Panc1 (cell line): ENCODE measurements around the gene NFYC. TPM values are rescaled to one million over a fixed set of nuclear protein-coding genes. Genes with fewer than 3 reads are reported as not detected.

Experiments used
- ATAC-seq: fragments of 200-7000 bp; cut with Tn5 transposase; 2 replicates; pipeline ENCODE4 v1.9.1; 2020; ENCODE audit warnings: mild to moderate bottlenecking, moderate library complexity
- BruUV-seq: library from RNA; stranded (reverse); fragments of 400-500 nt; replicated peaks from 2 replicates; lab custom pipeline; 2021; lab: Mats Ljungman, UMichigan
- CTCF ChIA-PET: fragments of 300-600 bp; sonication (Branson Sonifier 250); formaldehyde crosslinking; loops from one replicate; lab custom pipeline; 2022; ENCODE audit warnings: antibody characterized with exemption; lab: Charles Lee
- POLR2A ChIA-PET: fragments of 300-600 bp; sonication (Branson Sonifier 250); formaldehyde crosslinking; loops from one replicate; lab custom pipeline; 2022; ENCODE audit warnings: antibody characterized with exemption; lab: Charles Lee
- DNase-seq: peaks from one replicate; pipeline ENCODE4 v3.0.0-alpha.2; 2010; ENCODE audit warnings: low read depth, low spot score
- H3K27ac ChIP-seq: 2 replicates; pipeline ENCODE4 v1.5.1; 2011; ENCODE audit warnings: mild to moderate bottlenecking, low read length, inconsistent platforms
- H3K27me3 ChIP-seq: fragments of 200-500 bp; sonication (Bioruptor generic); 2 replicates; pipeline ENCODE4 v1.6.0; 2014; ENCODE audit warnings: low read length, inconsistent platforms; ENCODE audit not compliant: control insufficient read depth, insufficient read depth
- H3K36me3 ChIP-seq: fragments of 200-500 bp; sonication (Bioruptor generic); 2 replicates; pipeline ENCODE4 v1.5.1; 2014; ENCODE audit warnings: inconsistent platforms, mild to moderate bottlenecking, low read length, moderate library complexity; ENCODE audit not compliant: control insufficient read depth, insufficient read depth
- H3K4me1 ChIP-seq: 2 replicates; pipeline ENCODE4 v1.5.1; 2011; ENCODE audit warnings: inconsistent platforms, mild to moderate bottlenecking, low read length, moderate library complexity; ENCODE audit not compliant: control insufficient read depth, insufficient read depth
- H3K4me3 ChIP-seq, 2 experiments: 2 replicates each; pipeline ENCODE4 v1.5.1; 2011 to 2012; ENCODE audit warnings: low read depth in 2 of 2, low read length in 2 of 2, mild to moderate bottlenecking in 2 of 2, inconsistent platforms in 1 of 2, moderate library complexity in 1 of 2
- H3K9me3 ChIP-seq: fragments of 200-500 bp; sonication (Bioruptor generic); 2 replicates; pipeline ENCODE4 v1.5.1; 2014; ENCODE audit warnings: low read depth, mild to moderate bottlenecking, inconsistent platforms, low read length, moderate library complexity; ENCODE audit not compliant: control insufficient read depth, insufficient read depth
- CTCF ChIP-seq: fragments of 450-650 bp; IDR thresholded peaks from 2 replicates; pipeline ENCODE4 v1.5.1; 2017; ENCODE audit warnings: mild to moderate bottlenecking
- POLR2AphosphoS5 ChIP-seq: IDR thresholded peaks from 2 replicates; pipeline ENCODE4 v1.6.1; 2012; ENCODE audit warnings: mild to moderate bottlenecking, low read depth, low read length, moderate library complexity
- REST ChIP-seq, 2 experiments: IDR thresholded peaks; 2 replicates each; pipeline ENCODE4 v1.6.1; 2011 to 2012; ENCODE audit warnings: low read depth in 2 of 2, control low read depth in 1 of 2, low read length in 1 of 2, mild to moderate bottlenecking in 1 of 2, moderate library complexity in 1 of 2; ENCODE audit not compliant: insufficient read depth in 1 of 2
- SIN3A ChIP-seq: IDR thresholded peaks from 2 replicates; pipeline ENCODE4 v1.6.1; 2012; ENCODE audit warnings: low read depth, mild to moderate bottlenecking, low read length, moderate library complexity, borderline replicate concordance; ENCODE audit not compliant: insufficient read depth
- TCF7L2 ChIP-seq: IDR thresholded peaks from 2 replicates; pipeline ENCODE4 v1.6.1; 2011; ENCODE audit warnings: mild to moderate bottlenecking, low read depth, low read length, inconsistent platforms
- in situ Hi-C: cut with HindIII; loops from 2 replicates; pipeline ENCODE4 v1.10.0; 2016; ENCODE audit warnings: low sequenced_read_pairs, low pct_unique_long_range_greater_than_20kb
- intact Hi-C: fragments of 100-400 bp; cut with micrococcal nuclease; formaldehyde crosslinking; loops from one replicate; pipeline ENCODE4 v1.10.0; 2022; ENCODE audit not compliant: unreplicated experiment
- total RNA-seq: library from RNA; stranded (reverse); gene quantifications from one replicate; pipeline ENCODE4 v1.2.1, GENCODE V29; 2021; ENCODE audit not compliant: unreplicated experiment

NFYC gene
- total RNA-seq, 1 experiment from 2014 or later: 81.9 TPM

GRCh38 chr1:40758004-40758403 lies 66.5 kb downstream of the NFYC start:
- intact Hi-C loops: no loop called here
- no TSS peak for BruUV-seq
- ATAC-seq (no peak), DNase-seq (no peak)
- Histone ChIP-seq H3K4me3 (no peak overlapping the region), H3K27ac (no peak overlapping the region), H3K27me3 (no peaks in the 10 kb centered on the region), H3K36me3 (peaks cover 28% of the 10 kb centered on the region), H3K4me1 (no peaks in the 10 kb centered on the region), H3K9me3 (no peaks in the 10 kb centered on the region)
- ChIA-PET POLR2A (no interaction called here), CTCF (no interaction called here)
- TF ChIP-seq CTCF (no peak), TCF7L2 (no peak), REST (IDR thresholded peaks at IDR 0.05; ENCODE audit: insufficient read depth in 1 of 2, low read depth in 2 of 2, low read length in 1 of 2) (no peak), SIN3A (no peak), POLR2AphosphoS5 (no peak)
- in situ Hi-C loops: no loop called here

GRCh38 chr1:40758578-40759343 lies 67.3 kb downstream of the NFYC start:
- no peaks in the 10 kb centered on the region for H3K27me3 ChIP-seq
- intact Hi-C loops (no loop called here), in situ Hi-C loops (no loop called here)
- ATAC-seq (no peak), DNase-seq (no peak)
- H3K4me3 ChIP-seq: no peak overlapping the region
- CTCF ChIA-PET: interaction anchor here (0.7 kb wide), 1 partner anchor 84 kb away, joined by 4 read pairs; no protein-coding TSS in a partner anchor
- no peak overlapping the region for H3K27ac ChIP-seq
- POLR2A ChIA-PET: interaction anchor here (0.7 kb wide), 1 partner anchor 9 kb away, joined by 5 read pairs; no protein-coding TSS in a partner anchor
- H3K36me3 ChIP-seq: peaks cover 21% of the 10 kb centered on the region
- BruUV-seq: no TSS peak
- H3K9me3 ChIP-seq: no peaks in the 10 kb centered on the region
- no peak for TF ChIP-seq SIN3A
- no peak for TF ChIP-seq CTCF
- TF ChIP-seq REST (IDR thresholded peaks at IDR 0.05; ENCODE audit: insufficient read depth in 1 of 2, low read depth in 2 of 2, low read length in 1 of 2): no peak
- no peak for TF ChIP-seq POLR2AphosphoS5
- no peak for TF ChIP-seq TCF7L2
- no peaks in the 10 kb centered on the region for H3K4me1 ChIP-seq
